ENCODE measurements around the gene MMEL1.

GRCh38 chr1:2596530-2597333 is 36.1 kb downstream of the MMEL1 start:
- TF ChIP-seq CTCF (conservative IDR thresholded peaks at IDR 0.05 in 1 of 2, IDR thresholded peaks at IDR 0.05 in 1 of 2; ENCODE audit: low read depth in 1 of 2, low read length in 2 of 2) (no peak), EZH2 (IDR thresholded peaks at IDR 0.05; ENCODE audit: low read length, missing control alignments) (no peak)

Data from fibroblast of lung (primary cell).